ENCODE data around the gene CYP4B1.

- TF ChIP-seq CTCF (IDR thresholded peaks at IDR 0.05): no peak
- no peak for TF ChIP-seq POLR2A (IDR thresholded peaks at IDR 0.05)
- TF ChIP-seq POLR2AphosphoS5 (IDR thresholded peaks at IDR 0.05): no peak
- no peak for TF ChIP-seq EP300 (IDR thresholded peaks at IDR 0.05)
Measured at GRCh38 chr1:46820076-46820475, 21.2 kb downstream of the CYP4B1 start.
